Stimulated activated CD8-positive, alpha-beta memory T cell treated with anti-CD3 and anti-CD28 coated beads, Interleukin-15, amount 100 ng/mL, for 48 hours (primary cell): Measurements from ENCODE around the gene DOHH.

Source experiments
- DNase-seq, 2 donors: peaks; one replicate each; pipeline ENCODE4 v3.0.0-alpha.2; 2020; ENCODE audit warnings: low read depth in 2 of 2

The DOHH gene, protein sequence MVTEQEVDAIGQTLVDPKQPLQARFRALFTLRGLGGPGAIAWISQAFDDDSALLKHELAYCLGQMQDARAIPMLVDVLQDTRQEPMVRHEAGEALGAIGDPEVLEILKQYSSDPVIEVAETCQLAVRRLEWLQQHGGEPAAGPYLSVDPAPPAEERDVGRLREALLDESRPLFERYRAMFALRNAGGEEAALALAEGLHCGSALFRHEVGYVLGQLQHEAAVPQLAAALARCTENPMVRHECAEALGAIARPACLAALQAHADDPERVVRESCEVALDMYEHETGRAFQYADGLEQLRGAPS

DNA sequence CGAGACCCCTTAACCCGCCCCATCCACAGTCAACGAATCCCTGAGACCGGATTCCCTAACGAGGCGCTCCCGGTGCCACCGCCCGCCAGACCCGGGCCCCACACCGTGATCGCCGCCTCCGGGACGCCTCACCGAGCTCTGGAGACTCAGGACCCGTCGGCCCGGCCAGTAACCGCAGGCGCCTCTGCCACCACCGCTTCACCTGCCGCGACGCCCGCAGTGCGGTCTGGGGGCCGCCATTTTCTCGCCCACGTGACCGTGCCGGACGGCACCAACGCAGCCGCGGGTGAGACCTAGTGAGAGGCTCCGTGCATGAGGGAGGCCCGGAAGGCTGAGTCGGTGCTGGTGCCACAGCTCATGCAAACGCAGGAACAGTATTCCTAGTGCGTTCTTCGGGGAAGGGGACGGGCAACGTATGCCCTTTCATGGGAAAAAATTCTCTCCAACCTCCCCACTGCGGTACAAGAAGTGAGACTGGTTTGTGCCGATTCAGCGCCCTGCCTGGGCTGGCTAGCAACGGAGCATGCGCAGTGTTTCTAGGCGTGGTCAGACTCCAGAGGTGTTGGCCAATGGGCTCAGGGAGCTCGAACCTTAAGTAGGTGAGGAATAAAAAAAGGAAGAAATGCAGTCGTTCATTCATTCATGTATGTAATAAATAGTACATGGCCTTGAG, at the start of gene DOHH:
TSS of gene DOHH (minus strand) at position 246 of the 673 bp plus-strand sequence. CDS start 3,860 bp downstream, outside the sequence.
- DNase-seq: peak; percentile 92 to 93

DNA sequence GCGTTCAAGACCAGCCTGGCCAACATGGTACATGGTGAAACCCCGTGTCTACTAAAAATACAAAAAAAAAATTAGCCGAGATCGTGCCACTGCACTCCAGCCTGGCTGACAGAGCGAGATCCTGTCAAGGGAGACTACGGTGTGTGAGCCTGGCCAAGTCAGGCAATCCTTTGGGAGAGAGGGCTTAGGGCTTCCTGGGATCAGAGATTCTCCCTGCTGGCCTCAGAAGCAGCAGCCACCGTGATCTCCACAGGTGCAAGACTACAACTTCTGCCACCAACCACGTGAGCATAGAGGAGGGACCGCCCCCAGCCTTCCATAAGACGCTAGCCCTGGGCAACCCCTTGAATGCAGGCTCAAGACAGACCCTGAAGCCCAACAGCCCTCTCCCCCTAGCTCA, 49.3 kb upstream of the DOHH start:
- DNase-seq: no peak

DNA sequence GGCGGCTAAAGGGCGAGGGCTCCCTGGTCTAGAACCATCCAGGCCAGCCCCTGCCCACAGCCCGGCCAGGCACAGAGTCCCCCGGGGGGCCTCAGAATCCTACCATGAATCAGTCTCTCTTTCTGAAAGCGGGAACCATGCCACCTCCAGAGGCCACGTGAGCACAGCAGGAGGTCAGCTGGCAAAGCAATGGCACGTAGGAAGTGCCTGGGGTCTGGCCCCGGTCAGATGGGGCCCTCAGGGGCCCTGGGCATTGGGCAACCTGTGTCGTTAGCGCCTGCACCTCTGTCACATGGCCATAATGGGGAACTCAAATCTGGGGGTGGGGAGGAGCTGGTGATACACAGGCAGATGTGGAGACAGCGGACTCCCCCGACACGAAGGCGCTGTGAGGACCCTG, 48.1 kb upstream of the DOHH start:
- DNase-seq: no peak

DNA sequence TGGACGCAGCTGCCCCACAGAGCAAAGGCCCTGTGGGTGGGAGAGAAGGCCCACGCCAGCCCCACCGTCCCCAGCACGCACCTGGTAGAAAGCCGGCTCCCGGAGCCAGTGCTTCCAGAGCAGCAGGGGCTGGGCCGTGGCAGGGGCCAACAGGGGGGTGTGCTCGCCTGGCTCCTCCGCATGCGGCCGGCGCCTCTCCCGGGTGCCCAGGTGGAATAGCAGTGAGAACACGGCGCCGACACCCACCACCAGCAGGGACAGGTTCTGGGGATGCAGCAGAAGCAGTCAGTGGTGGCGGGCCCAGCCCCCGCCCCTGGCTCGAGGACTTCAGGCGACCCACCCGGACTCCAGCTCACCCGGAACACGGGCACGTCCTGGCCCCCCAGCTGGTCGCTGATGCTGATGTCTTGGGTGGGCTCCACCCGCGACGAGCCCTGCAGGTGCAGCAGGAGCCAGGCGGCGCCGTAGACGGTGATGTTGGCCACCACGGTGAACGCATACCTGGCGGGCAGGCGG, 47.4 kb upstream of the DOHH start:
- DNase-seq: no peak

DNA sequence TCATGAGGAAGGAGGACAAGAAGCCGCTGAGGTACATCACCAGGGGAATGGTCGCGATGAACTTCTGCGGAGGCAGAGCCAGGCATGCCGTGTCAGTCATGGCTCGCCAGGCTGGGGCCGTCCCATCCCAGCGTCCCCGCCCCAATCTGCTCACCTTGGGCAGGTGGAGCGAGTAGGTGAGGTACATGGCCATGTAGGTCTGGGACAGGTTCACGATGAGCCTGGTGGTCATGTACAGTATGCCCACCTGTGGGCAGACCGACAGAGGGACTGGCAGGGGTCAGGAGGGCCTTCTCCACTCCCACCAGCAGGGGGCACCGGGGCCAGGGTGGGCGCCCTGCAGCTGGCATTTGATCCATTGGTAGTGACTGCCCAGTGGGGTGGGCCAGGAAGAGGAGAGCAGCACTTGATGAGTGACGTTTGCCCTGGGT, 46.8 kb upstream of the DOHH start:
- DNase-seq: no peak

DNA sequence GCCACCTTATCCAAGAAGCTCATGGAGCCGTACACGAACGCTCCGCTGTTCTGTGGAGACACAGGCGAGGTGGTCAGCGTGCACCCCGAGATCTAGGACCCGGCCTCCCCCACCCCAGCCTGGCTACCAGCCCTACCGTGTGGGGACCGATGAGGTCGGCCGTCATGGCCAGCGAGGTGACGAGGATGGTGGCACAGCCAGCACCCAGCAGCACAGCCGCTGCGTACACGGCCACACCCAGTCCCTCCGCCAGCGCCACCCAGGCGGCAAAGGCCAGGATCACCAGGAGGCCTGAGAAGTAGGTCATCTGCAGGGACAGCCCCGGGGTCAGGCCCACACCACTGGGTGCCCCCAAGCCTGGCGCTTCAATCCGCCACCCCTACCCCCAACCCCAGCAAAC, 45.6 kb upstream of the DOHH start:
- DNase-seq: no peak

DNA sequence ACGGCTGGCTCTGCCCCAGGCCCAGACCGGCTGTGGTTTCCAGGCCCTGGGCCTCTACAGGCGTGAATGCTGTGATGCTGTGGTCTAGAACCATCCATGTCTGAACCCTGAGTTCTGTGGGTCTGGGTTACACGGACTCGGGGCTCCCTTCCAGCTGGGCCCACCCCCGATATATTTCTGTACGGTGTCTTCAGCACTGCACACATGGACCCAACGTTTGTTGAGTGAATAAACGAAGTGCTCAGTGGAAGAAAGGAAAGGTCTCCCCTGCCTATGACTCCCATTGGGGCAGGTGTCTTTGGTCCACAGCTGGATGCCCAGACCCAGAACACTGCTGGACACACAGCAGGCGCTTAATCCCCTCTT, 45.2 kb upstream of the DOHH start:
- DNase-seq: no peak

DNA sequence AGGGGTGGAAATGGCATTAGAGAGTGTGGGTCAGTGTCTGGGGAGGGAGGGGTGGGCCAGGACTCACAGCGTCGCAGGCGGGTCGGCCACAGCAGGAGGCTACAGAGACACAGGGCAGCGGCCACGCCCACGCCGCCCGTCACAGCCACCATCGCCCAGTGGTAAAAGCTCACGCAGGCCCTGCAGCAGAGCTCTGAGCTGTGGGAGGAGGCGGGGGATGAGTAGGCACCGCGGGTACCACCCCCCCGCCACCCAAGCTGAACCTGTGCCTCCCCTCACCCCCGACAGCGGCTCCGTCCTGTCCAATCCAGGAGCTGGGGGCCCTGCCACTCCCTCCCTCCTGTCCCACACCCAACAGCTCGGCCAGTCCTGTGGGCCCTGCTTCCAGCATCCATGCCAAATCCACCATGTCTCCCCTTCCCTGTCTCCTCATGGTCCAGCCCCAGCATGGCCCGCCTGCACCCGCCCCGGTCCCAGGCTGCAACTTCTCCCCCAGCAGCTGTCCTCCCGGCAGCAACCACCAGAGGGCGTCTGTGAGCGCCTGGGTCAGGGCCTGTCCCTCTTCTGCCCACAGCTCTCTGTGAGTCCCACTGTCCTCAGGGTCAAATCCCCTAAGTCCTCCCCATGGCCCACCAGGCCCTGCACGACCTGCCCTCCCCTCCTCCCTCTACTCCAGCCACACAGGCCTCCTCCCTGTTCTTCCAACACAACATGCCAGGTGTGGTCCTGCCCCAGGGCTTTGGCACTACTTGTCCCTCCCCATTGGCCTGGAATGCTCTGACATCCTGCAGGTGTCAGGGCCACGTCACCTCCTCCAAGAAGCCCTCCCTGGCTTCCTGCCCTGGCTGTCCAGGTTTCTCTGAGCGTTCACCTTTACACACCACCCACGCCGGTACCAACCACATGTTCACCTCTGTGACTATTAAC, 44.5 kb upstream of the DOHH start:
- peak; percentile 51 to 61 for DNase-seq

DNA sequence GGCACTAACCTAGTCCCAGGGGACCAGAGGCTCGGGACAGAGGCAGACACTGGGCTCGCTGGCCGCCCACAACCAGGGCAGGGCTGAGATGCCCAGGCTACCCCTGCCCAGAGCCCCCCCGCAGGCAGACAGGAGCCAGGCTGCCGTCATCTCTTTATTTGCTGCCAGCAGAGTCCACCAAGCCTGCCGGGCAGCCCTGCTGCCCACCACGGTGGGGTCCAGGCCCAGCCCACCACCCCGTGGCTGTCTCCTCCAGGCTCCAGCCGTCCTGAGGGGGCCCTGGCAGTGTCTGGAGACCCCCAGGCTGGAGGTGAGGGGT, 43.5 kb upstream of the DOHH start:
- no peak for DNase-seq

DNA sequence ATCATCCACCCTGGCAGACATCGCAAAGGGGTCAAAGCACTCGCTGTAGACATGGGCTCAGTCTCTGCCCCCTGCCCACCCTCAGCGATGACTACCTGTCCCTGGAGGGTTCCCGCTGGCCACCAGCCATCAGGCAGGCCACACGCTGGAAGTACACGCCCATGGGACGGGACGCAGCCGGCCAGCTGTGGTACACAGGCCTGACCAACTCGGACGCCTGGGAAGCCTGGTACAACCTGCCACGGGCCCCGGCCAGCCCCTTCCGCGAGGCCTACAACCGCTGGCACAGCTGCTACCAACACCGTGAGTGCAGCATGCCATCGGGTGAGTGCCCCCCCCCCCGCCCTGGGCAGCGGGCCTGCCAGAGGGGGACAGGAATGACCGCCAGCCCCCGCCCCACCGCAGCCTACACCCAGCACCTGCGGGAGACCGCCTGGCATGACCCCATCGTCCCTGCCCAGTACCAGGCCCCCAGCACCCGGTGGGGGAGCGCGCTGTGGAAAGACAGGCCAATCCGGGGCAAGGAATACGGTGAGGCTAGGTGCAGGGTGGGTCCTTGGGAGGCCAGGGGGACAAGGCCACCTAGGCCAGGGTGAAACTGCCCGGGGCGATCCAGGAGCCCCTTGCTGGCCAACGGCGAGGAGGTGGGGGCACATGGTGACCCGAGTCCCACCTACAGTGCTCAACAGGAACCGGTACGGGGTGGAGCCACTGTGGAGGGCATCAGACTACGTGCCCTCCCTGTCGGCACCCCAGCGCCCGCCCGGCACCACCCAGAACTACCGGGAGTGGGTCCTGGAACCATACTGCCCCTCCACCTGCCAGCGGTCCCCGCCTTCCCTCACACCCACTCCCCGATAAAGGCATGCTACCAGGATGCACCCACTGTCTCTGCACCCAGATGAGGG, 42.9 kb upstream of the DOHH start:
- no peak for DNase-seq

DNA sequence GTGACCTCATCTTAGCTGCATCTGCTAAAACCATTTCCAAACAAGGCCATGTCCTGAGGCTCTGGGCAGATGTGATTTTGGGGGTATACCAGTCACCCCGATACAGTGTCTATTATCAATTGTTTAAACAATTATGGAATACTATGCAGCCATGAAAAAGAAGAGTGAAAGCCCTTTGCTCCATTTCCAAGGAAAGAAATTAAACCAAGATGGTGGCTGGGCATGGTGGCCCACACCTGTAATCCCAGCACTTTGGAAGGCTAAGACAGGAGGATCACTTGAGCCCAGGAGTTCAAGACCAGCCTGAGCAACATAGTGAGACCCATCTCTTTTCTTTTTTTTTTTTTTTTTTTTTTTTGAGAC, 39.3 kb upstream of the DOHH start:
- DNase-seq: no peak

DNA sequence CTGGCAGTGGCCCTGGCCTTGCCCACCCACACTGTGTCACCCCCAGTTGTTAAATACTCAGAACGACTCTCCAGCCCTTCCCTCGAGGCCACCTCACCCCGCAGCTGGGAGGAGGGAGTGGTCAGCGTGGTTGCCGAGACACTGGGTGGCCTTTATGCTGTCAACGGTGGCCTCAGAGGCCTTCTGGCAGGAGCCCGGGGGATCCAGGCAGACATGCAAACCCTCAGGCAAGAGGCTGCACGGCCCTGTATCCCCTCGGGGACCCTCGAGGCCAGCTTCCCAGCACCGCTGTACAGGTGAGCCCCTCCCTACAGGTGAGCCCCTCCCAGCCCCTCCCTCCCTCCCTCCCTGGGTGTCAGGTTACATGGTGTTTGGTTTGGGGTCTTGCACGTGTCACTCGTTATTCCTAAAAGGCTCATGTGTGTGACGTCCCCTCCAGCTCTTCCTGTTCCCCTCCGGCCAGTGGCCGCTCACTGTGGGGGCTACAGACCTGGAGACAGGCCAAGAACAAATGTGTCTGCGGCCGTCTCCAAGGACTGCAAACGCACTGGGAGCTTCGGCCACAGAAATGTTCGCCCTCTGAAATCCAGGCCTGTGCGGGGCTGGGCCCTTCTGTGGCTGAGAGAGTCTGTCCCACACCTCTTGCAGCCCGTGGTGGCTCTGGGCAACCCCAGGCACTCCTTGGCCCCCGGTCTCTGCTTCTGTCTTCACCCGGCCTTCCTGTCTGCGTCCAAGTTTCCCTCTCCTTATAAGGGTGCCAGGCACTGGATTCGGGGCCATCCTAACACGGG, 38.7 kb upstream of the DOHH start, which contains the start of gene TEKTIP1:
TSS of gene TEKTIP1 (plus strand) at position 210 of the 791 bp plus-strand sequence. CDS start at position 214, 4 bp downstream.
- no peak for DNase-seq

DNA sequence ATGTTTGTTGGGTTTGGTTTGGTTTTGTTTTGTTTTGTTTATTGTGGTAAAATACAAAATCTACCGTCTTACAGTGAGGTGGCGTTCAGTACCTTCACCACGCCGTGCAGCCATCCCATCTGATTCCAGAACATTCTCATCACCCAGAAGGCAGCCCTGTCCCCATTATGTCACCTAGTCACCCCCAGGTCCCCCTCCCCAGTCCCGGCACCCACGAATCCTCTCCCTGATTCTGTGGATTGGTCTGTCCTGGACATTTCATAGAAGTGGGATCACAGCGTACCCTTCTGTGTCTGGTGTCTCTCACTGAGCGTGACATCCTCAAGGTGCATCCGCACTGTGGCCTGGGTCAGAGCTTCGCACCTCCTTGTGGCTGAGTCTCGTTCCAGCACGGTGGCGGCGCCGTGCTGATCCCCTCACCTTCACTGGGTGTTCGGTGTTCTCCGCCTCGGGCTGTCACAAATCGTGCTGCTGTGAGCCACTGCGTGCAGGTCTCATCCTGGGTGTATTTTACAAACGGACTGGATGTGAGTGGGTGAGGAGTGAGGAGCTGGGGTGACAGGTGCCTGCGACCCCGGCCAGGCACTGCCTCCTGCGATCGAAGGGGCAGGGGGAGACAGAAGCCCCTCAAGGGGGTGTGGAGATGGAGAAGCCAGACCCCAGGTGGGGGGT, 37.9 kb upstream of the DOHH start:
- no peak for DNase-seq

DNA sequence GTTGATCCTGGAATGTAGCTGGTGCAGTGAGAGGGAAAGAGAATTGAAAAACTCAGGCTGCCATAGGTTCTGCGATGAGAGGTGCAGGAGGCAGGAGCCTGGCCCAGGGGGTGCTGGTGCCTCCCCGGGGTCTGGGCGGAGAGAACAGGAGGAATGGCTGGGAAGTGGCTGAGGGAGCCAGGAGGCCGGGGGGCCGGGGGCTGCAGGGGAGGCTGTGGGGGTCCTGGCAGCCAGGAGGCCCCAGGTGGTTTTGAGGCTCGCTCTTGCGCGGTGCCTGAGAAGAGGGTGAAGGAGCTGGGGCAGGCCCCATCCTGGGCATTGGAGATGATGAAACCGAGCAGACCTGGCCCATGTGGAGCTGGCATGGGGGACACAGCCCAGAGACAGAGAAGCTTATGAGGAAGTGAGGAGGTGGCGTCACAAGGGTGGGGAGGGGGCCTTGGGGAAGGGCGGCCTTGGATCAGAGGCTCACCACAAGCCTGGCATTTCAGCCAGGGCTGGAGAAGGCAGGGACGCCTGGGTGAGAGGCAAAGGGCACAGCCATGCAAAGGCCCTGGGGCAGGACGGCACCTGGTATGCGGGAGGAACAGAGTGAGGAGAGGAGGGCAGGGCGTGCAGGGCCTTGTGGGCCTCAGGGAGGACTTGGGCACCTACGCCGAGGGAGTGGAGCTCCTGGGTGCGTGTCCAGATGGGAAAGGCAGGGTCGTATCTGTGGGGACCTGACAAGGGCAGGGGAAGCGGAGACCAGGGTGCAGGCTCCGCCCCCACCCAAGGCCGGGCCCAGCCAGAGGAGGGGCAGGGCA, 37.2 kb upstream of the DOHH start:
- DNase-seq: no peak

DNA sequence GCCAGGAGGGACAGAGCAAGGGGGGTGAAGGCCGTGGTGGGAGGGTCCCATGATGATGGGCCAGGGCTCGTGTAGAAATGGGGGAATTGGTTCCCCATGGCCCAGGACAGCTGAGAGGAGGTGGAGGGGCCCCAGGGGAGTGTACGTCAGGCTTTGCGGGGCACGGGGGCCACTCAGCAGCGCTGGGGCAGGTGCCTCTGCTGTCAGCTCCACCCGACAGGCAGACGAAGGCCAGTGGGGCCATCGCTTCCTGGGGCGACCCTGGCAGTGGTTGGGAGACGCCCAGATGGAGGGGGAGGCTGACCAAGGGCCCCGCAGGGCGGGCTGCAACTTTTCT, 36.6 kb upstream of the DOHH start:
- no peak for DNase-seq

DNA sequence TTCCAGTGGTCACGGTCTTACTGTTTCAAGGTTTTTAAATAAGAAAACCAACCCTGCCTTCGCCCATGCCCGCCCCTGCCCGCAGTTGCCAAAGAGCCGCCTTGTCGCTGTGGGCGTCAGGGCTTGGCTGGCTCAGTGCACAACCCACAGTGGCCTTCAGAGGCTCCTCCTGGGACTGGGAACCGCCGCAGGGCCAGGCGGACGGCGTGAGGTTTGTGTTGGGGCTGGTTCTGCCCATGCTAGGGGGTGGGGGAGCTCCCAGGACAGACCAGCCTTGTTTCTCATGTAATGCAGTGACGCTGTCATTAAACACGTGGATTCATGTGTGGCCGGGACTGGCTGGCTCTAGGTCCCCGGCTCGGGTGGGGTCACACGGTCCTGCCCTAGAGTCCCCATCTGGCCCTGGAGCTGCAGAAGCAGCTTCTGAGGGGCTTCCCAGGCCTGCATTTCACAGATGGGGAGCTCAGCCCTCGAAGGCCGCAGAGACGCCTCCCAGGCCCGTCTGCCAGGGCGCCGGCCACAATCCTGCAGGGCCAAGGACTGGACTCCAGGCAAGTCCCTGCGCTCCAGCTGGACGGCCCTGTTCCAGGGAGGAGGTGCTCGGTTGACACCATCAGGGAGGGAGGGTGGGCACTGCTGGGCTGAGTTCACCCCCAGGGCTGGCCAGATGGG, 36.1 kb upstream of the DOHH start:
- DNase-seq: no peak

DNA sequence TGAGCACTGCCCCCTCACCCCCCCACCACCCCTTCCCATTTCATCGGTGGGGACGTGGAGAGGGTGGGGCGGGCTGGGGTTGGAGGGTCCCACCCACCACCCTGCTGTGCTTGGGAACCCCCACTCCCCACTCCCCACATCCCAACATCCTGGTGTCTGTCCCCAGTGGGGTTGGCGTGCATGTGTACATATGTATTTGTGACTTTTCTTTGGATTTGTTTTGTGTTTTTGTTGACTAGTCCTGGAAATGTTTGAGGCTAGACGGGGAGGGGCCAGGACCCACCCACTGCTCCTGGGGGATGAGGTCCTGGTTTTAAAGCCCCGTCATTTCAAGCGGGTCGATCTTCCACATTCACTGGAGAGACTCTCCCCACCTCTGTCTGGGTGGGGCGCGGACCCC, 35.5 kb upstream of the DOHH start:
- no peak for DNase-seq

DNA sequence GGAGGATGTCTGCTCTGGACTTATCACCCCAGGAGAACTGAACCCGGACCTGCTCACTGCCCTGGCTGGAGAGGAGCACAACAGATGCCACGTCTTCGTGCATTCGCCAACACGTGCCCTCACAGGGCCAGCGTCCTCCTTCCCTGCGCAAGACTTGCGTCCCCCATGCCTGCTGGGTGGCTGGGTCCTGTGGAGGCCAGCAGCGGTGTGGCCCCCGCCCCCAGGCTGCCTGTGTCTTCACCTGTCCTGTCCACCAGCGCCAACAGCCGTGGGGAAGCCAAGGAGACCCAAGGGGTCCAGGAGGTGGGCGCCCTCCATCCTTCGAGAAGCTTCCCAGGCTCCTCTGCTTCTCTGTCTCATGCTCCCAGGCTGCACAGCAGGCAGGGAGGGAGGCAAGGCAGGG, 35.1 kb upstream of the DOHH start:
- no peak for DNase-seq

DNA sequence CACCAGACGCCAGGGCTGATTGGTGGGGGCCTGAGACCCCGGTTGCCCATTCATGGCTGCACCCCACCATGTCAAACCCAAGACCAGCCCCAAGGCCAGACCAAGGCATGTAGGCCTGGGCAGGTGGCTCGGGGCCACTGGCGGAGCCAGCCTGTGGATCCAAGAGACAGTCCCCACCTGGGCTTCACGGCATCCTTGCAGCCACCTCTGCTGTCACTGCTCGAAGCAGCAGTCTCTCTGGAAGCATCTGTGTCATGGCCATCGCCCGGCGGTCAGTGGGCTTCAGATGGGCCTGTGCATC, 34.7 kb upstream of the DOHH start:
- DNase-seq: no peak
